GM12873 (cell line): ENCODE data around the gene GEN1.

Experiments
- TF ChIP-seq, protein P1 (sequence below): IDR thresholded peaks from 2 replicates; pipeline ENCODE4 v1.5.1; 2012; ENCODE audit warnings: low read depth, mild to moderate bottlenecking, moderate library complexity, low read length, control low read depth; ENCODE audit not compliant: insufficient read depth; ENCODE audit errors: missing control alignments

Gene GEN1

DNA sequence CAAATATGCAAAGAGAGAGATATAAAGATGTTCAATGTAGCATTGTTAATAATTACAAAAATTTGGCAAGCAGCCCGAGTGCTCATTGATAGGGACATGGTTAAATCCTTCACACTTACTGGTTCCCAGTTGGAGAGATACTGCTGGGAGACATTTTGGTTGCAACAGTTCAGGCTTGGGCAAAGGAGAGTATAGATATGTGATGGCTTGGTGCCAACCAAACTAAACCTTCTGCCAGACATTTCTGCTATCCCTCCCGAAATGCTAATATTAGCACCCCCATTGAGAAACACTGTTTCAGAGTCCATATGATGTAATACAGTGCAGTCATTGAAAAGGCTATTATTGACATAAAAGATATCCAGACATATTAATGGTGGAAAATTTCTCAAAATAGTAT, 11.5 kb downstream of the GEN1 start:
- TF ChIP-seq, protein P1, sequence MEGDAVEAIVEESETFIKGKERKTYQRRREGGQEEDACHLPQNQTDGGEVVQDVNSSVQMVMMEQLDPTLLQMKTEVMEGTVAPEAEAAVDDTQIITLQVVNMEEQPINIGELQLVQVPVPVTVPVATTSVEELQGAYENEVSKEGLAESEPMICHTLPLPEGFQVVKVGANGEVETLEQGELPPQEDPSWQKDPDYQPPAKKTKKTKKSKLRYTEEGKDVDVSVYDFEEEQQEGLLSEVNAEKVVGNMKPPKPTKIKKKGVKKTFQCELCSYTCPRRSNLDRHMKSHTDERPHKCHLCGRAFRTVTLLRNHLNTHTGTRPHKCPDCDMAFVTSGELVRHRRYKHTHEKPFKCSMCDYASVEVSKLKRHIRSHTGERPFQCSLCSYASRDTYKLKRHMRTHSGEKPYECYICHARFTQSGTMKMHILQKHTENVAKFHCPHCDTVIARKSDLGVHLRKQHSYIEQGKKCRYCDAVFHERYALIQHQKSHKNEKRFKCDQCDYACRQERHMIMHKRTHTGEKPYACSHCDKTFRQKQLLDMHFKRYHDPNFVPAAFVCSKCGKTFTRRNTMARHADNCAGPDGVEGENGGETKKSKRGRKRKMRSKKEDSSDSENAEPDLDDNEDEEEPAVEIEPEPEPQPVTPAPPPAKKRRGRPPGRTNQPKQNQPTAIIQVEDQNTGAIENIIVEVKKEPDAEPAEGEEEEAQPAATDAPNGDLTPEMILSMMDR = no peak

DNA sequence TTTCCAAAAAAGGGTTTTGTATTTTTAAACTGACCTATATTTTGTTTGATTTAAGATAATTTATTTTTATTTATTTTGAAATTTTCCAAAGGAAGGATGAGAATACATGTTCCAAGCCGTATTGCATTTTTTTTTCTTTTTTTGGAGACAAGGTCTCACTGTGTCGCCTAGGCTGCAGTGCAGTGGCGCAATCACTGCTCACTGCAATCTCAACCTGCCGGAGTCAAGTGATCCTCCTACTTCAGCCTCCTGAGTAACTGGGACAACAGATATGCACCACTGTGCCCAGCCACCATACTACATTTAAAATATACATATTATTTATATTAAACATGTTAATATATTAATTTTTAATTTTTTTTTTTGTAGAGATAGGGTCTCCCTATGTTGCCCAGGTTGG, 15.0 kb downstream of the GEN1 start:
- TF ChIP-seq, protein P1 = no peak

DNA sequence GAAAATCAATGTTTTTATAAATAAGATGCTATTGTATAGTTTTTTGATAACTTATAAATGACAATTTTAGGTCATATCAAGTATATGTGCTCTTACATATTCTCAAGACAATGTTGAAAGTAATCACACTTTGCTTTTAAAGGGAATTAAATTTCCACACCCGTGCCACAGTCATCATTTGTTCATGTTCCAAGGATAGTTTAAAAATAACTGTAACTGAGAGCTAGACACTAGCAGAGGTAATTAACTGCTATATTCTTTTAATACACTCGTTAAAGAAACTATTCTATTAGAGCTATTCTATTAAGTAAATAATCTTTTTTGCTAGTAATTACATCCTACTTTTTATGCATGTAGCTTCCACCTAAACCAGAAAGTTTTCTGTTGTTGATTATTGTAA, 18.0 kb downstream of the GEN1 start:
- TF ChIP-seq, protein P1 = no peak

DNA sequence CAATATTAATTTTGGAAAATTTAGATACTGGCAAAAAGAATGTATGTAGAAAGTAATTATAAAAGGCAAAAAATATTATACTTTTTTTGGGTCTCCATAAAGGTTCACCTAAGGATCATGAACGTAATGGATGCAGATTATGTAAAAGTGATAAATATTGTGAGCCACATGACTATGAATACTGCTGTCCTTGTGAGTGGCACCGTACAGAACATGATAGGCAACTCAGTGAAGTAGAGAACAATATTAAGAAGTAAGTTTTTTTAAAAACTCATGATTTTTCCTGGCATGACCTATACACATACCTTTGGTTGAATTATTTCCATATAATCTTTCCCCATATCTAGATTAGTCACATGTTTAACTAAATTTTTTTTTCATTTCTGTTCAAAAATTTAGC, 18.6 kb downstream of the GEN1 start:
- TF ChIP-seq, protein P1 = no peak

DNA sequence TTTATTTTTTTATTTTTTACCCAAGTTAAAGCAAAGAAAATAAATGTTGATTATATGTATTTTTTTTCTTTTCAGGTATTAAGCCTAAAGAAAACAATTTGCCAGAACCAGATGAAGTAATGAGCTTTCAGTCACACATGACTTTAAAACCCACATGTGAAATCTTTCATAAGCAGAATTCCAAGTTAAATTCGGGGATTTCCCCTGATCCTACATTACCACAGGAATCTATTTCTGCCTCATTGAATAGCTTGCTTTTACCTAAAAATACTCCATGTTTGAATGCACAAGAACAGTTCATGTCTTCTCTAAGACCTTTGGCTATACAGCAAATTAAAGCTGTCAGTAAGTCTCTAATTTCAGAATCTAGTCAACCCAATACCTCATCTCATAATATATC, 26.6 kb downstream of the GEN1 start:
- TF ChIP-seq, protein P1 = no peak

DNA sequence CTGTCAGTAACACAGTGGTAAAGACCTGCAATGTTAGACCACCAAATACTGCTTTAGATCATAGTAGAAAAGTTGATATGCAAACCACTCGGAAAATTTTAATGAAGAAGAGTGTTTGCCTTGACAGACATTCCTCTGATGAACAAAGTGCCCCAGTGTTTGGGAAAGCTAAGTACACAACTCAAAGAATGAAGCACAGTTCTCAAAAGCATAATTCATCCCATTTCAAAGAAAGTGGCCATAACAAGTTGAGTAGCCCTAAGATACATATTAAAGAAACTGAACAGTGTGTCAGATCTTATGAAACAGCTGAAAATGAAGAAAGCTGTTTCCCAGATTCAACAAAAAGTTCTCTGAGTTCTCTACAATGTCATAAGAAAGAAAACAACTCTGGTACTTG, 27.5 kb downstream of the GEN1 start:
- TF ChIP-seq, protein P1 = no peak

DNA sequence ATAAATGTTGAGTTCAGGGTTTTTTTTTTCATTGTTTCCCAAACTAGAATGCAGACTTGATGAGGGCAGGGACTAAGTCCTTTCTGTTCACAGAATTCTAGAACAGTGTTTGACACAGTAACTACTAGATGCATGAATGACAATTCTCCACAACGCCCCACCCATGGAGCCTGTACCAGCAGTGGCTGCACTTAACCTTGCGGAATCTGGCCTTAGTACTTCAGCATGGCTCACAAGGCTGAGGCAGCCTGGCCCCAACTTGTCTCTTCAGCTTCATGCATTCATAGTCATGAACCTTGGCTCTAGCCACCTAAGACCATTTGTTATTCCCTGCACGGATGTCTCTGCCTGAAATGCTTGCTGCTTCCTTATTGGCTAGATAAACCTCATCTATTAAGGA, 32.8 kb downstream of the GEN1 start:
- TF ChIP-seq, protein P1 = no peak
